Endometrium (tissue), 2 donors: Measurements from ENCODE around the gene ERLIN1.

ENCODE experiments used
- FAIRE-seq: peaks from 2 replicates; lab custom pipeline; 2012; peaks lifted over from hg19 to GRCh38; lab: Jason Lieb, UNC
- donor health status: control.
- donor health status: control.

Gene ERLIN1

DNA sequence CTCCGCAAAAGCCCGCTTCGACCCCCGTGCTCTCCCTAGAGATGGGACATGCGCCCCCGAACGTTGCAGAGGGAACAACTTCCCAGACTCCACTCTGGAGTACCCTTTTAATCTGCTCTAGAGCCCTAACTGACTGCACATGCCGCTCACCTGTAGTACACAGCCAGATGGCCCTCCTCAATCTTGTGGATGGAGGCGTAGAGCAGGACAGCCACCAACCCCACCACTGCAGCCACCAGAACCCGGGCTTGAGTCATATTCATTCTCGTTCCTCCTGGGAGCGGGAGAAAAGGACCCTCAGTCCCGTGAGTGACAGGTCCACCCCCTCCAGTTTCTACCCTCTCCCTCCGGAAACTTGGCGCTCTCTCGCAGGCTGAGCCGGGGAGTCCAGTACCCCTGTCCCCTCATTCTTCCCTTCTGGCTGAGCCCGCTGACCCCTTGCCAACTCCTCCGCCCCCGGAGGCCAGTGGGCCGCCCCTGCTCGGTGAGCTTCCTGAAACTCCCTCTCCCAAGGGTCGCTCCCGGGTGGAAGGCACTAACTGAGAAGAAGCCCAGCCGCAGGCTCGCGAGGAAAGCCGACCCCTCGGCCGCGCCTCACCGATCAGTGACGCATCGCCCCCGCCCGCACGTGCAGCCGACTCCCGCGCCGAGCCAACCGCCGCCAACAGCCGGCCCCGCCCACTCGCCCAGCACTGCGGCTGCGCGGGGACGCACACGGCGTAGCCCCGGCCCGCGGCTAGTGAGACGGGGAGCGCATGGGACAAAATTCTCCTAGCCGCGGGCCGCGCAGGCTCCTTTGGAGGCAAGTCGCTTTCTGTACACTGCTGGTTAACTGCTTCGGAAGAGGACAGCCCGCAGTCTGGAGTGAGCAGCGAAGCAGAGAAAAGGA is at the start of gene ERLIN1:
ERLIN1 (minus strand) TSS at position 666 of the 889 bp plus-strand sequence; CDS start at position 263, 403 bp downstream.
- no peak for FAIRE-seq

DNA sequence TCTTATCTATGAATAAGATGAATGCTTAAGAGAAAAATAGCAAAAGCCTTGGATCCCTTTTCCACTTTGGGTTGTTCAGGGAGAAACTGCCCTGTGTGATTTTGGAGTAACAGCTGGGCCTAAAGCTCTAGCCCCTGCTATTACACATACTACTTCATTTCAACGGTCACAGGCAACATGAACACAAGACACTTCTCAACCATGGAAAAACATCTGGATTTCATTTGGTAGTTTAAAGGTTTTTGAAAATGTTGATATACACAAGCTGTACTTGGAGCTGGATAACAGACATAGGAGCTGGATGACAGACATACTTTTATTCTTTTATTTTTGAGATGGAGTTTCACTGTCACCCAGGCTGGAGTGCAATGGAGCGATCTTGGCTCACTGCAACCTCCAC is 46.3 kb upstream of the ERLIN1 start:
- no peak for FAIRE-seq

DNA sequence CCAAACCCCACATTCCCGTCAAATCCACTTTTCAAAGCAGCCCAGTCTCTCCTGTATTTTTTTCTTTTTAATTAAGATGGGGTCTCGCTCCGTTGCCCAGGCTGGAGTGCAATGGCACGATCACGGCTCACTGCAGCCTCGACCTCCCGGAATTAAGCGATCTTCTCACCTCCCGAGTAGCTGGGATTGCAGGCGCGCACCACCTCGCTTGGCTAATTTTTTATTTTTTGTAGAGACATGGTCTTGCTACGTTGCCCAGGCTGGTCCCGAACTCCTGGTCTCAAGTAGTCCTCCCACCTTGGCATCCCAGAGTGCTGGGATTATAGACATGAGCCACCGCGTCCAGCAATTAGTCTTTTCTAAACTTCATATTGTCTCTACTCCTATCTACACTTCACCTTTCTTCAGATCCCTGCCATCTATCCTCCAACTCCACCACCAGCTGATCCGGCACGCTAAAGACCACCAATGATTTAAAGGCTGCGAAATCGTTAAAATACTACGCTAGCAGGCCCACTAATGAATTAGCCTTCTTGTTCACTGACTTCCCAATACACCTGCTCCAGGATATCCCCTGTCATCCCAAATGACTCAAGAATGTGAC is 44.1 kb upstream of the ERLIN1 start:
- FAIRE-seq, result no peak

DNA sequence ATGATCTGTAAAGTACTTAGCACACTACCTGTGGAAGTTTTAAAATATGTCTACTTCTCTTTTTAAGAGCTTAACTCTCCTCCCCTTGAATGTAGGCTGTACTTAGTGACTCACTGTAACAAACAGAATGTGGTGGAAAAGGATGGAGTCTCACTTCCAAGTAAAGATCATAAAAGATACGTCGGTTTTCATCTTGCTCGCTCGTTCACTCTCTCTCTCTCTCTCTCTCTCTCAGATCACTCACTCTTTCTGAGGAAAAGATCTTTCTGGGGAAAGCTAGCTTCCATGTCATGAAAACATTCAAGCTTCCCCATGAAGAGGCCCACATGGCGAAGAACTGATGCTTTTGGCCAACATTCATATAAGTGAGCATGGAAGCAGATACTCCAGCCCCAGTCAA is 38.0 kb upstream of the ERLIN1 start:
- FAIRE-seq, result no peak

DNA sequence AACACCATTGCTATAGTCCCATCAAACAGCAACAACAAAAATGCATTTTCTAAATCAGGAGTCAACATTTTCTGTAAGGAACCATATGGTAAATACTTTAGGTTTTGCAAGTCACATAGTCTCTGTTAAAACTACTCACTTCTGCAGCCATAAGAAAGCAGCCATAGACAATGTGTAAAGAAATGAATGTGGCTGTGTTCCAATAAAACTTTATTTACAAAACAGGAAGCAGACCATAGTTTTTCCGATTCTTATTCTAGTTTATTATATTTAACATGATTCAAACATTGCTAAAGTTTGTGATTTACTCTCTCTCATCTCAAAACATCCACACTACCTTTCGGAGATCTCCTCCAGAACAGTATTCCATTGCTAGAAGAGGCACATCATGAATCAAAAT is 36.7 kb upstream of the ERLIN1 start:
- no peak for FAIRE-seq

DNA sequence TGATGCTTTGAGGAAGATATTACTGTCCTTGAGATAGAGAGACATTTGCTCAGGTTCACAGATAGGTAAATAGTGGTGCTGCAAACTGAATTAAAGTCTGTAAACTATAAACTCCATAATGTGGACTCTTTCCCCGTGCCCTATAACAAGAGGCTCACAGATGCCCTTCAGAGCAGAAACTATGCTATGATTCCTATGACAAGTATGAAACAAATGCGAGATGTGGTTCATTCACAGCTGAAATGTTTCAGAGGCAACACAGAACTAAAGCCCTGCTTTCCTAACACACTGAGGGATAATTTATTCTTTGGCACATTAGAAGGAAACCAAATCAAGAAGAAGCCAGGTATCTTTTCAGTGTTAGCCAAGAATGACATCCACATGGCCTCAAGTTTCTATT is 30.2 kb upstream of the ERLIN1 start:
- FAIRE-seq, result no peak

DNA sequence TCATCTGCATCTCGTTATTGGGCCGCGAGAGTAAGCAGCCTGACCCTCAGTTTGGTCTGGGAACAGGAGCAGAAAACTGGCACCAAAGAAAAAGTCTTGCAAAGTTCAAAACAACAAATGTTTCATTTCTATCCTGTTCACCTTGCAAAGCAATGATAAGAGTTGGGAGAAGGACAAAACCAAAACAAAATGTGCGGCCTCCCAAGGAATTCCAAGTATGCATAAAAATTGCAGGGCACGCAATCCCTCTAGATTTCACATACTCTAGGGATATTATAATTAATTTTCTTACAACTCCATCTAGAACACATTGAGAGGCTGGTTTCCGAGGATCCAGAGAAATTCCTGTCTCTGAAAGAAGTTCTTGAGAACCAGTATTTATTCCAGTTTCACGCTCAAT is 23.5 kb upstream of the ERLIN1 start:
- no peak for FAIRE-seq

DNA sequence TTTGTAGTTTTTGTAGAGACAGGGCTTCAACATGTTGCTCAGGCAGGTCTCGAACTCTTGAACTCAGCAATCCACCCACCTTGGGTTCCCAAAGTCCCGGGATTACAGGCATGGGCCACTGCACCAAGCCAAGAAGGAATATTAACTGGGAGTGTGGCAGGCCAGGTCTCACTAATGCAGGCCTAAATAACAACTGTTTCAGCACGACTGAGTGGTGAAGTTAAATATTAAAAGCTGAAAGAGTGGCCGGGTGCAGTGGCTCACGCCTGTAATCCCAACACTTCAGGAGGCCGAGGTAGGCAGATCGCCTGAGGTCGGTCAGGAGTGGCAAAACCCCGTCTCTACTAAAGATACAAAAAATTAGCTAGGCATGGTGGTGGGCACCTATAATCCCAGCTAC is 22.4 kb upstream of the ERLIN1 start:
- FAIRE-seq, result no peak

DNA sequence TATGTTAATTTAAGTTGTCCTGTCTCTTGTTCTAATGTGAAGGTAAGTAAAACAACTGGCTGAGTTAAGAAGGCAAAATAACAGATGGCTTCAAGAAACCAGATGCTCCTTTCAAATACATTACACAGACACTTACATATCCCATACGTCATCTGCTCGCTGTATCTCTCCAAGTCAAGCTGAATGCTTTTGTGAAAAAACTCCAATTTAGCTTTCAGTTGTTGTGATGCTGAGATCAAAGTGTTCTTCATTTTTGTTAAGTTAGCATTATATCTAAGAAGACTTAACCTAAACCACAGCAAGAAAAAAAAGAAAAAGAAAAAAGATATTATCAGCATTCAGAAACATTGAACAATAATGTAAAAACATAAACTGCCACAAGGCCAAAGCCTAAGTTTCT is 18.5 kb upstream of the ERLIN1 start:
- FAIRE-seq, result no peak

DNA sequence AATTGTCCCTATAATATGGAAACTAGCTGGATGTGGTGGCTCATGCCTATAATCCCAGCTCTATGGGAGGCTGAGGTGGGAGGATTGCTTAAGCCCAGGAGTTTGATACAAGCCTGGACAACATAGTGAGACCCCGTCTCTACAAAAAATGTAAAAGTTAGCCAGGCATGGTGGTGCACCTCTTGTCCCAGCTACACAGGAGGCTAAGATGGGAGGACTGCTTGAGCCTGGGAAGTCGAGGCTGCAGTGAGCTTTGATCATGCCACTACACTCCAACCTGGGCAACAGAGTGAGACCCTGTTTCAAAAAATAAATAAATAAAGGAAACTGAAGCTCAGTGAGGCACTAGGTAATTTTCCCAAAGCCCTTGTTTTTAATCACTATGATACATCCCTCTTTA is 15.7 kb upstream of the ERLIN1 start:
- FAIRE-seq, result no peak

DNA sequence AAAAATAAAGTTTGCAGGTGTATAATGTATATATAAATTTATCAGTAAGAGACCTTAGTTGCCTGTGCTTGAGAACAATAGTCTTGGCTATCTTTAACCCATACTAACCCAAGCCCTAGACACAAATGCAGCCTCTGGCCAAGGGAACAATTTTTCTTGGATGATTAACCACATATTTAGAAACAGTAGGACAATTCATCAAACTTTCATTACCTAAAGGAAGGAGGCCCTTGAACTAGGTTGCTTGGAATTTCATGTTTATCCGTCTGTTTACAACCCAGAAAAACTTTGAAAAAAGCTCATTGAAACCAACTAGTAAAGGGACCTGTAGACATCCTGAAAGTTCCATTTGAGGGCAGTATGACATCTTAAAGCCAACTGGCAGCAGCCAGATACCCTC is 8.9 kb upstream of the ERLIN1 start:
- no peak for FAIRE-seq

DNA sequence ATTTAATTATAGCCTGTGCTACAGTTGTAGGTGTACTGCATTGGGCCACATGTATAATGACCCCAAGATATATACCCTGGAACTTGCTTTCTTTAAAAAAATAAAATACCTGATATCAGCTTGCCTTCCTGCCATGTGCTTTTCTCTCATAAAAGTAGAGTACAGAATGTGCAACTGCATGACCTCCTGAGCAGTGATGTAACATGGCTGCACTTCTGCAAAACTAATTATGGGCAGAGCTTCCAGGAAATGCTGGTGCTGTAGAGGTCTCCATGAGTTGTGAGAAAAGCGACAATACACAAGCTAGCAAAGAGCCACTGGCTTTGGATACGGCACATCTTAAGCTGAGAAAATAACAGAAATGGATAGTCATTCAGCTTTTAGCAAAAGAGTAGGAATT is 6.5 kb upstream of the ERLIN1 start:
- FAIRE-seq, result no peak

DNA sequence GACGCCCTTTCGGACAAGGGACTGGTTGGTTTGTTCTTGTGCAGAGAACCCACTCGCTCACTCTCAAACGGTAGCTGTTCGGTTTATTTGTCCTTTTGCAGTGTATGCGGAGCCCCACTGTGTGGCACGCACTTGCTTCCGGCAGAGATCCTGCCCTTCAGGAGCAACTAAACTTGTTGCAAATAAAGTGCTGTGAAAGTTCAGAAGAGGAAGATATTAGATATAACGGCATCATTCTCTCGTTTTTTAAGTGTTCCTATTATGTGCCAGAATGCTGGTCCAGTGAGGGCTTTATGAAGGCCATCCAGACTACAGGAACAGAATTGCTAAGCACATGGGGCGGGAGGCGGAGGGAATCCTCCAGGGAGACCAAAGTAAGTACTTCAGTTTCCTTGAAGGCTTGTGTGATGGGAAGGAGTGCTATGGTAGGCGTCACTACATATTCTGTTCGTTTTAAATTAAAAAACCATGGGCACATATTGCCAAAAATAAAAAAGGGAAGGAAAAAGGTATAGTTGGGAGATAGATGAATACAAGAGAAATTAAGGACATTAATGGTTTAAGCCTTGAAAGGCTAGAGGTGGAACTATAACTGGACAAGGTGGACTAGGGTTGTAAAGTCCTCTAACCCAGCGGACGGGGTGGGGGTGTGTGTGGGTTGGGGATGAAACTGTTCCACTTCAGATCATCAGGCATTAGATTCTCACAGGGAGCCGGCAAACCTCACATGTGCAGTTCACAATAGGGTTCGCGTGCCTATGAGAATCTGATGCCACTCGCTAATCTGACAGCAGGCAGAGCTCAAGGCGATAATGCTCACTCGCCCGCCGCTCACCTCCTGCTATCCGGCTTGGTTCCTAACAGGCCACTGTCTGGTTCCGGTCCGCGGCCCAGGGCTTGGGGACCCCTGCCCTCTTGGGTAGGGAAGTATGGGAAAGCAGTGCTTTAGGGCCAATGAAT is 704 bp upstream of the ERLIN1 start:
- no peak for FAIRE-seq

DNA sequence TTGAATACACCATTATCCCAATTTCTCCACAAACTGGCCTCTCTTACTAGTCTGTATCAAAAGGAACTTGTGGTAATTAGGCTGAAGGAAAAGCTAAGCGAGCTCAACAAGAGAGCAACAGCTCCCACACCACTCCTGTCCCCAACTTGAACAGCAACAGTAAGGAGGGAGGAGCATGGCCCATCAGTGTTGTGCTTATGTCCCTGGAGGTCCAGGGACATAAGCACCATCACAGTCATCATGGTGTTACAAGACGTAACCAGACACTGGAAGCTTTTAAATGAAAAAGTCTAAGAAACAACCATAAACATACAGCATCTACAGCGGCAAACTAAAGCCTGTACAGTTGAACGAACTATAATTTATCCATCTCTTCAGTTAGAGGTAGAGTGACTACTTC is 989 bp downstream of the ERLIN1 start:
- no peak for FAIRE-seq

DNA sequence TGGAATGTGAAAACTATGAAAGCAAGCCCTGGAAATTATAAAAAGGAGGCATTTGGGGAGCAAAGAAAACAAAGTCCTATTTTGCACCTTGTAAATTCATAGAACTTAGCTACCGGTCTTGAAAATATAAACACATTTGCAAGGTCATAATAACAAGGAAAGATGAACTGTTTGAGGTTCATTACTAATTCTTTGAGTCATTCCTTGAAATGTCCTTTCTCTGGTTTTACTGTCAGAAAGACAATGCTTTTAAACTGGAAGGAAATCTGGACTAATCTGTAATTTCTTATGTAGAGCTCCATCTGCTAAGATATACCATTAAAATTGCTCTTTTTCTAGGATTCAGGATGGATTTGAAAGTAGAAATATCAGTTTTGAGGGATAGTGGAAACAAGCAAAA is 1.4 kb downstream of the ERLIN1 start:
- FAIRE-seq, result no peak

DNA sequence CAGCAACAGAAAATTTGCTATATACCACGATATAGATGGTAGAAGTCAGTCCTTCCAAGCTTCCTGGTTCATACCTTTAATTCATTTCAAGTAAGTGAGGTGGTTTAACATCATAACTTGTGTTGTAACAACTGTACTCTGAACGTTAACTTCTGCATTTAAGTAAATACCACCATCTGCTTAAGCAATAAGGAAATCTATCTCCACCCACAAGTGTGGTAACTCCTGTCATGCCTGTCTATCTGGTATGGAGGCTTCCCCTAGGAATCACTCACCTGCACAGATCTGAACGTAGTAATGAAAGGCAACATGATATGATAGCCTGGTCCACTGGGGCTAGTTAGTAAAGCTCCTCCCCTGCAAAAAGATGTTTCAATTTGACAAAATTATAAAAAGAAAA is 2.3 kb downstream of the ERLIN1 start:
- FAIRE-seq, result no peak

DNA sequence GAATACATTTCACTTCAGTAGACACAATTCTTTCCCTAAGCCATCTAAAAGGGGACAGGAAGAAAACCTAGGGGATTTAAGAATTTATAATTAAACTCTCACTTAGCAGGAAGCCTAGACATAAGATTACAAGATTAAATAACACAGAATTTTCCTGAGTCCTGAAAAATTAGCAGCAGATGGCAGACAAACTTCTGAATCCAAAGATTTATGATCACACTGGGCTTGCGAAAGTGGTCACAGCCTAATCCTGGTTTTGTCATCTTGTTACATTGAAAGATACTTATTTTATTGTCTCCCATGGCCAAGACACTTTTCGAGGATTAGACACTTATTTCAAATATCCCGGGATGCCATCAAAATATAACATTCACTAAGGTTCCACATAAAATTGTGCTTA is 2.9 kb downstream of the ERLIN1 start:
- no peak for FAIRE-seq

DNA sequence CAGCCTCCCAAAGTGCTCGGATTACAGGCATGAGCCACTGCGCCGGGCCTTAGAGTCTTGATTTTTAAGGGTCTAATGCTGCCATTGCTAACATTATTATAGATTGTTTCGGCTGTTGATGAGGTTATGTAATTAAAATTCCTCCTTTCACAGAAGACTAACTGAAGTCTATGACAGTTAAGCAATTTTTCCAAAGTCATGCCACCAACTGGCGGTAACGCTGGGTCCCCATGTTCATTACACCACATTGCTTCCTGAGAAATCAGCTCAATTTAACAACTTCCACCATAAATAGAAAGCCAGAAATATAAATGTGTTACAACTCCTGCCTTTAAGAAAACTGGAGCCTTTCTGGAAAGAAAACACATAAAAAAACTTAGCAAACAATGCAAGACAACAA is 3.5 kb downstream of the ERLIN1 start:
- FAIRE-seq, result no peak

DNA sequence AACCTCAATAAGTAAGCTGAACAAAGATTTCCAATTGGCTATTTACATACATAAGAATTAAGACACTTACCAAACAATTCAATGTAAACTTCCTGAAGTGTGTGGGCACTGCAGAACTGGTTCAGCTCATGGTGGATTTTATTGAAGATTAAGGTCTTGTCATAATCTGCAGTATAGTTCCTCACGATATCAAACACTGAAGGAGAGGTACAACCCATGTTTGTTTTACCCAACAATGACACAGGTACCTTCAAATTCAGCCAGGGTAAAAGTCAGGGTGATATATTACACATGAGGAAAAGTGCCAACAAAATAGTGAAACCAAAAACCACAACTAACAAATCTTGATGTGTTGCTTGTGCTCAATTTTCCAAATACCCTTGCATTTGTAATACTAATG is 10.0 kb downstream of the ERLIN1 start:
- FAIRE-seq, result no peak

DNA sequence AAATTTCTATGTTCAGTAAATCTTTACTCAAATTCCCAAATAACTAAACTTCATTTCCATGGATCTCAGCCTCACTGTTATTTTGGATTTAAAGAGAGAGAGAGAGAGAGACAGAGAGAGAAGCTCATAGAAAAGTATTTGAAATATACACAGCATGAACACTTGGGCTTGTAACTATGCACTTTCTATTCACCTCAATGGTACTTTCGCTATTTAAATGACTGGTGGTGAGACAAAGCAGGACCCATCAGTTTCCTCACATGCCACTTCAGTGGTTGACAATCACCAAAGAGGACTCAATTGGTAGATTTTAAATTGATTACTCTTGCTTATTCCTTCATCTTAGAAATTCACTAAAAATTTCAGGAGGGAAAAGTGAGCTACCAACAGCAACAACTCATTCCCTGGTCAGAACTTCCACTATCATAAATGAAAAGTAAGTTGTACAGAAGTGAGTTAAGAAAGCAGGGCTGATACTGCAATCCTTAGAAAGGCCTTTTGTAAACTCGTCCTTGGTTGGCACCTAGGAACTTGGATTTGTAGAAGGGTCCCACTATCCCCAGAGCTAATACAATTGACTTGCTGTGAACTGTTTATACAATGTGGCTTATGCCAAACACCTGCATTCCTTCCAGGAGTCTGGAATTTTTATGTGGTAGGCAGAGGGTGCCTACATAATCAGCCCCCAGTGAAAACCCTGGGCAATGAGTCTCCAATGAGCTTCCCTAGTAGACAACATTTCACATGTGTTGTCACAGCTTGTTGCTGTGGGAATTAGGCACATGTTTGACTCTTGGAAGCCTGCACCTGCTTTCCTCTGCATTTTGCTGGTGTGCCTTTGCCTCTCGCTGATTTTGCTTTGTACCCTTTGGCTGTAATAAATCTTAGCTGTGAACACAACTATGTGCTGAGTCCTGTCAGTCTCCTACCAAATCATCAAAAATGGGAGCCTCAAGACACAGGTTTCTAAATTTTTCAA is 10.8 kb downstream of the ERLIN1 start:
- no peak for FAIRE-seq

DNA sequence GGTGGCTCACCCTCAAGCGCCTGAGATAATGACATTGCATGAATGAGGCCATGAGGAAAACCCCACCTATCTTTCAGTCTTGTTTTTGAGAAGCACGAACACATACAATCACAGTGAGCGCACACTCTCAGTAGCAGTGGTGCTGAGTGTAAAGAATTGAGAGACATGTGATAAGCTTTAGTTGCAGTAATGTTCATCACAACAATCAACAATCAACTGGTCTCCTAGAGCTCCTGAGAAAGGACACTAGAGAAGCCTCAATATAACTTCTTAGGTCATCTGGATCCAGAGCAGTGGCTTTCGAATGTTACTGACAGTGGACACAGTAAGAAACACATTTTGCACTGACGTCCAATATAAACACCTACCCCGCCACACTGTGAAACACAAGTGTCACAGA is 12.8 kb downstream of the ERLIN1 start:
- FAIRE-seq, result no peak

DNA sequence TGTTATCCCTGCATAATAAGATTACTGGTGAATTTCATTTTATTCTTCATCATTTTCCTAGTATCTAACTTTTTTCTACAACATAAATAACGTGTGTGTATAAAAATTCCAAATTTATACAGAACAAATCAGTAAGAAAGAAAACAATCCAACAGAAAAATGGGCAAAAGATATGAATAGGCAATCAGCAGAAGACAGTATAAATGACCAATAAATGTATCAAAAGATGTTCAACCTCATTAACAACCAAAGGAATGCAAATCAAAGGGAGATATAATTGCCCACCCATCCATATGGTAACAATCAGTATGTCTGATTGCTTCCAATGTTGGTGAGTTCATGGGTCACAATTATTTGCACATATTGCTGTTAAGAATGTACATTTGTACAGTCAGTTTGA is 13.5 kb downstream of the ERLIN1 start:
- no peak for FAIRE-seq
